OCI-LY7 (cell line): ENCODE results near the gene NOP9.

Source experiments
- EZH2phosphoT487 ChIP-seq: fragments of 200-600 bp; sonication (generic); IDR thresholded peaks from 2 replicates; pipeline ENCODE4 v1.6.1; 2018; ENCODE audit warnings: low read depth, borderline replicate concordance, mild to moderate bottlenecking, mixed run types, antibody characterized with exemption, low read length, moderate library complexity, mixed read lengths
- TF ChIP-seq, protein P1 (sequence below): fragments of 200-600 bp; sonication (generic); conservative IDR thresholded peaks from 2 replicates; pipeline ENCODE4 v1.5.1; 2014; ENCODE audit warnings: mild to moderate bottlenecking, antibody characterized with exemption, low read length, moderate library complexity, mixed read lengths

DNA sequence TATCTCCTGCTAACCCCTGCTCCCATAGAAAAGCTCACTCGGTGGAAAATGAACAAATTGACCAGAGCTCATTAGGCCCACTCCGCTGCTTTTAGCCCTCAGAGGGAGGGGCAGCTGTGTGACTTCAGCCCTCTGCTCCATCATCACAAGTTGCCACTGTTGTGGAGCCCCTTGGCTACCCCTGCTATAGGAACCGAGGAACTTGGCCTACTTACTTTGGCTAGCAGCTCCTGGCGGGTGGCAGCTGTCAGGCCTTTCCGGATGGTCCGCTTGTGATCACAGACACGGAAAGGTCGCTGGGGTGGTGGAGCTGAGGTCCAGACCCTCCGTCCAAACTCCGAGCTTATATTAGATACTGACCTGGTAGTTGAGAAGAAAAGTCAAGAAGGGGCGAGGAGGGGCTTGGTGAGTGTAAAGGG lies 7.5 kb downstream of the NOP9 start:
- no peak for TF ChIP-seq EZH2phosphoT487
- TF ChIP-seq, protein P1, sequence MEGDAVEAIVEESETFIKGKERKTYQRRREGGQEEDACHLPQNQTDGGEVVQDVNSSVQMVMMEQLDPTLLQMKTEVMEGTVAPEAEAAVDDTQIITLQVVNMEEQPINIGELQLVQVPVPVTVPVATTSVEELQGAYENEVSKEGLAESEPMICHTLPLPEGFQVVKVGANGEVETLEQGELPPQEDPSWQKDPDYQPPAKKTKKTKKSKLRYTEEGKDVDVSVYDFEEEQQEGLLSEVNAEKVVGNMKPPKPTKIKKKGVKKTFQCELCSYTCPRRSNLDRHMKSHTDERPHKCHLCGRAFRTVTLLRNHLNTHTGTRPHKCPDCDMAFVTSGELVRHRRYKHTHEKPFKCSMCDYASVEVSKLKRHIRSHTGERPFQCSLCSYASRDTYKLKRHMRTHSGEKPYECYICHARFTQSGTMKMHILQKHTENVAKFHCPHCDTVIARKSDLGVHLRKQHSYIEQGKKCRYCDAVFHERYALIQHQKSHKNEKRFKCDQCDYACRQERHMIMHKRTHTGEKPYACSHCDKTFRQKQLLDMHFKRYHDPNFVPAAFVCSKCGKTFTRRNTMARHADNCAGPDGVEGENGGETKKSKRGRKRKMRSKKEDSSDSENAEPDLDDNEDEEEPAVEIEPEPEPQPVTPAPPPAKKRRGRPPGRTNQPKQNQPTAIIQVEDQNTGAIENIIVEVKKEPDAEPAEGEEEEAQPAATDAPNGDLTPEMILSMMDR: no peak
